Uterus (tissue), 2 donors: ENCODE results near the gene EEF2K.

ENCODE experiments used
- CTCF ChIP-seq, 4 experiments: fragments of 200-600 bp in 2 of 4; fragments of 450-650 bp in 2 of 4; sonication (generic) in 2 of 4; IDR thresholded peaks; one replicate each; pipeline ENCODE4 v1.5.1; 2016 to 2019; ENCODE audit warnings: antibody characterized with exemption in 4 of 4, mild to moderate bottlenecking in 2 of 4, moderate library complexity in 1 of 4
- POLR2A ChIP-seq, 2 donors: fragments of 450-650 bp; IDR thresholded peaks; one replicate each; pipeline ENCODE4 v1.6.1; 2016; ENCODE audit warnings: antibody characterized with exemption in 2 of 2, mild to moderate bottlenecking in 1 of 2, moderate library complexity in 1 of 2

DNA sequence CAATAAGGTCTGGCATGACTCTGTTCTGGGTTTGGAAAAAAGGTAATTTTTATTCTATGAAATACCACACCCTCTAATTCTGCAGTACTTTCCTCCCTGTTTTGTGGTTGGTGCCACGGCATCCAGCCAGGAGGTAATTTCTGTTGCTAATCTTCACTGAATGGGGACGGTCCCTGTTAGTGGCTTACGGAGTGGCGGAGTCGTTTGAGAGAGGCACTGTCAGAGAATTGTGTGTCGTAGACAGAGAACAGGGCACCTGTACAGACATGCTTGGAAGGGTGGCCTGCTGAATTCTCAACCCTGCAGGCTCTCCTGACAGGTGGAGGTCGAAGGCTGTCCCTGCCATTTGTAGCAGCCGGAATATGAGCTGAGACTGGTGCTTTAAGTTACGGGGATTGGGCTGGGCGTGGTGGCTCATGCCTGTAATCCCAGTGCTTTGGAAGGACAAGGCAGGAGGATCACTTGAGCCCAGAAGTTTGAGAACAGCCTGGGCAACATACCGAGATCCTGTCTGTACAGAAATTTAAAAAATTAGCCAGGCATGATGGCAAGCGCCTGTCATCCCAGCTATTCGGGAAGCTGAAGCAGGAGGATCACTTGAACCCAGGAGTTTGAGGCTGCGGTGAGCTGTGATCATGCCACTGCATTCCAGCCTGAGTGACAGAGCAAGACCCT, 33.2 kb downstream of the EEF2K start:
- TF ChIP-seq CTCF (IDR thresholded peaks at IDR 0.05) (no peak), POLR2A (IDR thresholded peaks at IDR 0.05) (no peak)
